Stimulated activated naive CD8-positive, alpha-beta T cell treated with anti-CD3 and anti-CD28 coated beads, Interleukin-15, amount 100 ng/mL, for 72 hours (primary cell): ENCODE results near the gene THRAP3.

Source experiments
- ATAC-seq: fragments of 150-1000 bp; cut with Tn5 transposase; 2 replicates; pipeline ENCODE4 v1.10.0; 2021; ENCODE audit warnings: mild to moderate bottlenecking, moderate library complexity
- DNase-seq, 2 donors: peaks; one replicate each; pipeline ENCODE4 v3.0.0; 2021 to 2022
- H3K27ac Mint-ChIP-seq, 2 donors: one replicate each; pipeline ENCODE4 v1.8.0; 2022; ENCODE audit warnings: mild to moderate bottlenecking in 2 of 2, mixed read lengths in 2 of 2, moderate library complexity in 2 of 2
- H3K27me3 Mint-ChIP-seq: one replicate; pipeline ENCODE4 v1.8.0; 2022; ENCODE audit warnings: mixed read lengths
- H3K4me1 Mint-ChIP-seq: one replicate; pipeline ENCODE4 v1.8.0; 2022; ENCODE audit warnings: mild to moderate bottlenecking, mixed read lengths
- H3K4me3 Mint-ChIP-seq, 2 donors: one replicate each; pipeline ENCODE4 v1.8.0; 2022; ENCODE audit warnings: mild to moderate bottlenecking in 2 of 2, mixed read lengths in 2 of 2, moderate library complexity in 1 of 2
- H3K9me3 Mint-ChIP-seq, 2 donors: one replicate each; pipeline ENCODE4 v1.8.0; 2022; ENCODE audit warnings: mixed read lengths in 2 of 2

Gene THRAP3

GRCh38 chr1:36297062-36297461 lies 72.8 kb downstream of the THRAP3 start:
- Mint-ChIP-seq H3K27me3 (no peaks in the 10 kb centered on the region), H3K27ac (no peak overlapping the region), H3K4me3 (no peak overlapping the region), H3K4me1 (peaks cover 24% of the 10 kb centered on the region), H3K9me3 (no peaks in the 10 kb centered on the region)
- DNase-seq (no peak), ATAC-seq (no peak)

DNA sequence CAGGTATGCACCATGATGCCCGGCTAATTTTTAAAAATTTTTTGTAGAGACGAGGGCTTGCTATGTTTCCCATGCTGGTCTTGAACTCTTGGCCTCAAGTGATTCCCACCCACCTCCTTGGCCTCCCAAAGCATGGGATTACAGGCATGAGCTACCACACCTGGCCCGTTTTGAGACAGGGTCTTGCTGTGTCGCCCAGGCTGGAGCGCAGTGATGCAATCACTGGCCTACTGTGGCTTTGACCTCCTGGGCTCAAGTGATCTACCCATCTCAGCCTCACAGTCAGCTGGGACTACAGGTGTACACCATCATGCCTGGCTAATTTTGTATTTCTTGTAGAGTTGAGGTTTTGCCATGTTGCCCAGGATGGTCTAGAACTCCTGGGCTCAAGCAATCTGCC lies 74.4 kb downstream of the THRAP3 start:
- H3K27ac Mint-ChIP-seq, result peak overlapping the region in 1 of 2 donors; percentile 63
- ATAC-seq (no peak), DNase-seq (no peak)
- H3K4me3 Mint-ChIP-seq, result no peak overlapping the region
- peaks cover 36% of the 10 kb centered on the region for H3K4me1 Mint-ChIP-seq
- no peaks in the 10 kb centered on the region for H3K27me3 Mint-ChIP-seq
- no peaks in the 10 kb centered on the region for H3K9me3 Mint-ChIP-seq

GRCh38 chr1:36300526-36300925 lies 76.3 kb downstream of the THRAP3 start:
- H3K9me3 Mint-ChIP-seq, result no peaks in the 10 kb centered on the region

GRCh38 chr1:36301220-36301619 lies 77.0 kb downstream of the THRAP3 start:
- no peak for ATAC-seq
- Mint-ChIP-seq H3K4me3 (no peak overlapping the region), H3K4me1 (peaks cover 59% of the 10 kb centered on the region), H3K9me3 (no peaks in the 10 kb centered on the region), H3K27me3 (no peaks in the 10 kb centered on the region), H3K27ac (peak overlapping the region in 1 of 2 donors; percentile 88)
- DNase-seq, result no peak

More at GRCh38 chr1:36300526-36300925, 76.3 kb downstream of the THRAP3 start:
- Mint-ChIP-seq H3K4me1 (peaks cover 52% of the 10 kb centered on the region), H3K4me3 (no peak overlapping the region), H3K27ac (peak overlapping the region in 1 of 2 donors; percentile 78), H3K27me3 (no peaks in the 10 kb centered on the region)
- ATAC-seq (peak; percentile 53), DNase-seq (no peak)

- Mint-ChIP-seq H3K27me3 (no peaks in the 10 kb centered on the region), H3K9me3 (no peaks in the 10 kb centered on the region), H3K4me3 (no peak overlapping the region), H3K4me1 (peaks cover 77% of the 10 kb centered on the region), H3K27ac (no peak overlapping the region)
- DNase-seq (no peak), ATAC-seq (no peak)
Observed at GRCh38 chr1:36303244-36303643, 79.0 kb downstream of the THRAP3 start.

GRCh38 chr1:36303650-36304360 lies 79.6 kb downstream of the THRAP3 start:
- ATAC-seq (no peak), DNase-seq (no peak)
- Mint-ChIP-seq H3K27ac (peak overlapping the region in 1 of 2 donors; percentile 90), H3K4me1 (peaks cover 77% of the 10 kb centered on the region), H3K4me3 (no peak overlapping the region), H3K27me3 (no peaks in the 10 kb centered on the region), H3K9me3 (no peaks in the 10 kb centered on the region)

DNA sequence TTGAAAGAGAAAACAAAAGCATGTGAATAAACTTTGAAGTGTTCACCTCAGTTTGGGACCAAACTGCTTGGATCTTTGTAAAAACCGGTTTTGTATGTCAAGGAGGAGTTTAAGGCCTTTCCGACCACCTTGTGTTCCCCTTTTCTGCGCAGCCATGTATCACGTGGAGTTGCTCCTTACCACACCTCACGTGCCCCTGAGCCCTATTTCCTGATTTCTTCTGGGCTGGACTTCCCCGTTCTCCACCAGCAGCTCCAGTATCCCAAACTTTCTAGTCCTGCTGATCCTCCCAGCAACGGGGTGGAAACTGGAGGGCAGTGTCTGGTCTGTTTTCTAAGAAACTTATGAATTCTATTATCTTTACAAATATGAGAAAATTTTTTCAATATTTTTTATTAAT lies 80.3 kb downstream of the THRAP3 start:
- Mint-ChIP-seq H3K4me1 (peaks cover 70% of the 10 kb centered on the region), H3K27me3 (no peaks in the 10 kb centered on the region), H3K9me3 (no peaks in the 10 kb centered on the region), H3K4me3 (no peak overlapping the region), H3K27ac (peak overlapping the region in 1 of 2 donors; percentile 70)
- ATAC-seq (no peak), DNase-seq (no peak)

DNA sequence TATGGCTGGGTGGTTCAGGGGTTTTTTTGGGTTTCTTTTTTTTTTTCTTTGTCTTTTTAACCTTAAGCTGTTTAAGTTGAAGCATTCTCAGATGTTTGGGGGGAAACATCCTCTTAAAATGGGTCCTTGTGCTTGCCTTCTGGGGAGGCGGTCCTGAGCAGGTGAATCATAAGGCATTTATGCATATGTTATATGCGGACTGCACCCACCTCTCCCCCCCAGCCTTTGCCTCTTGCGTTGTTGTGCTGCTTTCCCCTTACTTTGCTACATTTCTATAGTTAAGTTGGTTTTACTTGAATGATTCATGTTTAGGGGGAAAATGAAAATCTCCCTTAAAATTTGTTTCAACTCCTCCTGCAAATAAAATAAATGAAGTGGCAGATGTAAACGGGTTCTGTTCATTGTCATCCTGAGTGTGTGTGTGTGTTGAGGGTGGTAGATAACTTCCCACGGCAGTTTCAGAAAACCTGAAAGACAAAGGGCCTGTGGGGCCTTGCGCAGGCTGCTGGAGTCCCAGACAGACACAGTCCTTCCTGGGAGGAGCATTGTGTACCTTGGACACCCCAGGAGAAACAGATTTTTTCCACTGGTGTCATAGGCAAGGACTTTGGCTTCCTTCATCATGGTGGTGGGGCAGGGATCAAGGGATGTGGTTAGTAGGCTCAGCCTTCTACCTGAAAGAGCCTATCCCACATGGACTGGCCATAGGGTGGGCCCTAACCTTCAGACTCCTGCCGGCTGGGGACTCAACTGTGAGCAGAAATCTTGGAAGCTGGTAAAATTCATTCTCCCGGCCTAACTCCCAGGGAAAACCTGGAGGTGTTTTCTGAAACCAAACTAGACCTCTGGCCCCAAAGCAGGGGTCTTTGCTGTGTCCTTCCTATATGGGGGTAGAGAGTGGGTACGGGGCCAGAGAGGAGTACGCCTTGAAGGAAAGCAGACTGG lies 81.0 kb downstream of the THRAP3 start:
- H3K27ac Mint-ChIP-seq, result peak overlapping the region; percentile 13 to 89
- no peaks in the 10 kb centered on the region for H3K27me3 Mint-ChIP-seq
- peak in 1 of 2 donors; percentile 45 for DNase-seq
- ATAC-seq, result peak; percentile 26
- H3K4me1 Mint-ChIP-seq, result peaks cover 62% of the 10 kb centered on the region
- H3K4me3 Mint-ChIP-seq, result peak overlapping the region; percentile 56 to 99
- H3K9me3 Mint-ChIP-seq, result no peaks in the 10 kb centered on the region

DNA sequence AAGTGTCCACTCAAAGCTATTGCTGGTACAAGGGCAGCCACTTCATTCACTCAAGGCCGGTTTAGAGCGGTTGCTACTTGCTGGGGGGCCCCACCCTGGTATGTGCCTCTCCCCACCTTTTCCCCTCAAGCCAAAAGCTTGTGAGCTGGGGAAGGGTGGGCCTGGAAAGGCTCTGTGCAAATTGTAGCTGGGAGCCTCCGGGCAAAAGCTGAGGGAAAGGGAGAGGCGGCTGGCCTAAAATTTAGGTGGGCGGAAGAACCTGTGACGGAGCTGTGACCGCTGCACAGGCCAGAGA lies 81.6 kb downstream of the THRAP3 start:
- no peaks in the 10 kb centered on the region for H3K27me3 Mint-ChIP-seq
- H3K9me3 Mint-ChIP-seq, result no peaks in the 10 kb centered on the region
- H3K4me3 Mint-ChIP-seq, result peak overlapping the region; percentile 96 to 99
- peak overlapping the region; percentile 13 to 89 for H3K27ac Mint-ChIP-seq
- peaks cover 56% of the 10 kb centered on the region for H3K4me1 Mint-ChIP-seq
- DNase-seq, result peak in 1 of 2 donors; percentile 9
- no peak for ATAC-seq

GRCh38 chr1:36306210-36306901 lies 82.1 kb downstream of the THRAP3 start, which contains the start of gene SH3D21:
SH3D21 (plus strand) TSS chr1:36306368; CDS start chr1:36306421, 53 bp downstream.
- ATAC-seq, result peak; percentile 65
- peak within 1 kb of the TSS; percentile 83 to 95 for H3K27ac Mint-ChIP-seq
- H3K4me1 Mint-ChIP-seq, result peaks cover 56% of the 10 kb centered on the region
- peak; percentile 57 to 61 for DNase-seq
- H3K4me3 Mint-ChIP-seq, result peak within 1 kb of the TSS; percentile 96 to 99
- no peaks in the 10 kb centered on the region for H3K9me3 Mint-ChIP-seq
- H3K27me3 Mint-ChIP-seq, result no peaks in the 10 kb centered on the region

DNA sequence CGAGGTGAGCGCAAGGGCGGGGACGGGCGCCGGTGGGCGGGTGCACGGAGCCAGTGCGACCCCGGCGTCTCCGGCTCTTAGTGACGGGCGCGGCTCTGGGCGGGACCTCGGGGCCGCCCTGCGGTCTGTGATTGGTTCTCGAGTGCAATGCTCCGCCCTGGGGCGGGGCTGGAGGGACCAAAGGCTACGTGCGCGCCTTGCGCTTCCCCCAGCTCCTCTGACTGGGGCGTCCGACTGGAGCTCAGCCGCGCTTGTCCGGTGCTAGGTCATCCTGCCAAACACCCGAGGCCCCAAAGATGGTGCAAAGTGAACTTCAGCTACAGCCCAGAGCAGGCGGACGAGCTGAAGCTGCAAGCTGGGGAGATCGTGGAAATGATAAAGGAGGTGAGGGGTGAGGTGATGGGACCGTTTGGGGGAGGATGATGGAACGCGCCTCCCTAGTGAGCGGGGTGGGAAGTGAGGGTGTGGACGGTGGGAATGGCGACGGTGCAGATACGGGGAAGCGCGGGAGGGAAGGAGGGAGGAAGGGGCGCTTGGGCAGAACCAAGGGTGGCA lies 82.7 kb downstream of the THRAP3 start:
- no peaks in the 10 kb centered on the region for H3K27me3 Mint-ChIP-seq
- H3K4me1 Mint-ChIP-seq, result peaks cover 56% of the 10 kb centered on the region
- H3K9me3 Mint-ChIP-seq, result no peaks in the 10 kb centered on the region
- peak; percentile 97 for ATAC-seq
- H3K4me3 Mint-ChIP-seq, result peak overlapping the region; percentile 96 to 99
- H3K27ac Mint-ChIP-seq, result peak overlapping the region; percentile 83 to 95
- peak; percentile 92 for DNase-seq

DNA sequence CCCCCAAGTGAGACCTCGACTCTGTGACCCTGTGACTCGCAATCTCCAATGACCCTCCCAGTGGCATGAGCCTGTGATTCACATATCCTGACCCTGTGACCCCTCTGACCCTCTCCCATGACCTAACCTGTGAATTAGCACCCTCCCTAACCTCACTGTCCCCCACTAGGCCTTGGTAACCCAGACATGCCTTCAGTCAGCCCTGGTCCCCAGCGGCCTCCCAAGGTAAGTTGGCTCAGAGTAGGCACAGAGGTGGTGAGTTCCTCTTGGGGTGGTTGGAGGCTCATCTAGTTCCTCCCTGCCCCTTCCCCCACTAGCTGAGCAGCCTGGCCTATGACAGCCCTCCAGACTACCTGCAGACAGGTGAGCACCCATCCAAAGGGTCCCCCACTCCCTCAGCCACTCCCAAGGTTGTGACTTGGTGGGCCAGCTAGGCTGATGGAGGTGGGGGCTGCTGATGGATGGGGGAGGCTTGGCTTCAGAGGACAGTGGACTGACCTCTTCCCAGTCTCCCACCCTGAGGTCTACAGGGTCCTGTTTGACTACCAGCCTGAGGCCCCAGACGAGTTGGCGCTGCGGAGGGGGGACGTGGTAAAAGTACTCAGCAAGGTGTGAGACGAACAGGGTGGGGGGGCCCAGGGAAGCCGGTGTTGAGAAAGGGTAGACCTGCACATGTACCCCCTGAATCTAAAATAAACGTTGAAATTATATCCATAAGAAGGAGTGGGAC lies 83.5 kb downstream of the THRAP3 start:
- Mint-ChIP-seq H3K4me1 (peaks cover 48% of the 10 kb centered on the region), H3K9me3 (no peaks in the 10 kb centered on the region), H3K4me3 (peak overlapping the region; percentile 96 to 99), H3K27ac (peak overlapping the region in 1 of 2 donors; percentile 2), H3K27me3 (no peaks in the 10 kb centered on the region)
- ATAC-seq (no peak), DNase-seq (no peak)

DNA sequence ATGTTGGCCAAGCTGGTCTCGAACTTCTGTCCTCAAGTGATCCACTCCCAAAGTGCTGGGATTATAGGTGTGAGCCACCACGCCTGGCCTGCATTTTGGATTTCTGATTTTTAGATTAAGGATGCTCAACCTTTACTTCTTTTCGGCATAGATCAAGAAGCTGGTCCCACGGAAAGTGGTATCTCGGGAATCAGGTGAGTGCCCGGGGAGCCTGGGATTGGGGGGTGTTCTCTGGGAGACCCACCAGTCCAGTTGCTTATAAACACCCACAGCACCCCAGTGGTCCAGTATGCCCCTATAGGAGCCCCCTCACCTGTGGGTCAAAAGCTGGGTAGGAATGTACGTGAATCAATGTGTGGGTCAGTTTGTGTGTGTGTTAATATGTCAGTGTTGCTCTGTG lies 85.2 kb downstream of the THRAP3 start:
- Mint-ChIP-seq H3K27me3 (no peaks in the 10 kb centered on the region), H3K4me1 (peaks cover 39% of the 10 kb centered on the region), H3K27ac (no peak overlapping the region), H3K9me3 (no peaks in the 10 kb centered on the region), H3K4me3 (no peak overlapping the region)
- DNase-seq (no peak), ATAC-seq (no peak)

- peak overlapping the region; percentile 77 to 89 for H3K4me3 Mint-ChIP-seq
- H3K27ac Mint-ChIP-seq, result peak overlapping the region; percentile 68 to 70
- ATAC-seq (no peak), DNase-seq (no peak)
- H3K9me3 Mint-ChIP-seq, result no peaks in the 10 kb centered on the region
- peaks cover 8% of the 10 kb centered on the region for H3K27me3 Mint-ChIP-seq
- H3K4me1 Mint-ChIP-seq, result peaks cover 32% of the 10 kb centered on the region
Observed at GRCh38 chr1:36320291-36320761, 96.1 kb downstream of the THRAP3 start.

DNA sequence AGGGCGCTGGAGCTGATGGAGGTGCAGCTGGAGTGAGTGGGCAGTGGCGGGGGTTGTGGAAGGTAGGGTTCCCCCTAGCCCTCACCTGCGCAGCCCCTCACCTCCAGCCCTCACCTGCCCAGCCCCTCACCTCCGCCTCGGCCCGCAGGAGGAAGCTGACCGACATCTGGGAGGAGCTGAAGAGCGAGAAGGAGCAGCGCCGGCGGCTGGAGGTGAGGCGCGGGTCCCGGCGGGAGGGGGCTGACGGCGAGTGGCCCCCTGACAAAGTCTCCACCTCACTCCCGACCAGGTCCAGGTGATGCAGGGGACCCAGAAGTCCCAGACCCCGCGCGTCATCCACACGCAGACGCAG lies 96.5 kb downstream of the THRAP3 start:
- H3K4me1 Mint-ChIP-seq, result peaks cover 32% of the 10 kb centered on the region
- H3K27me3 Mint-ChIP-seq, result peaks cover 12% of the 10 kb centered on the region
- H3K9me3 Mint-ChIP-seq, result no peaks in the 10 kb centered on the region
- peak overlapping the region; percentile 77 to 89 for H3K4me3 Mint-ChIP-seq
- peak in 1 of 2 donors; percentile 21 for DNase-seq
- H3K27ac Mint-ChIP-seq, result peak overlapping the region; percentile 68 to 70
- ATAC-seq, result no peak
